Cardiac fibroblast (primary cell): ENCODE results near the gene RAB11FIP4.

Source experiments
- DNase-seq, 2 donors: peaks; one replicate each; pipeline versions ENCODE4 v3.0.0 to v3.0.0-alpha.2; 2010; ENCODE audit warnings: low read depth in 2 of 2
- H3K4me3 ChIP-seq, 2 donors: replicated peaks in 1 of 2; 1 replicate in 1 of 2; 2 replicates in 1 of 2; pipeline ENCODE4 v1.5.1; 2011; ENCODE audit warnings: low read depth in 2 of 2, low read length in 2 of 2, mild to moderate bottlenecking in 2 of 2, moderate library complexity in 1 of 2
- TF ChIP-seq, protein P1 (sequence below): IDR thresholded peaks from one replicate; pipeline ENCODE4 v1.5.1; 2011; ENCODE audit warnings: low read depth, mild to moderate bottlenecking, low read length, inconsistent platforms

The RAB11FIP4 gene

DNA sequence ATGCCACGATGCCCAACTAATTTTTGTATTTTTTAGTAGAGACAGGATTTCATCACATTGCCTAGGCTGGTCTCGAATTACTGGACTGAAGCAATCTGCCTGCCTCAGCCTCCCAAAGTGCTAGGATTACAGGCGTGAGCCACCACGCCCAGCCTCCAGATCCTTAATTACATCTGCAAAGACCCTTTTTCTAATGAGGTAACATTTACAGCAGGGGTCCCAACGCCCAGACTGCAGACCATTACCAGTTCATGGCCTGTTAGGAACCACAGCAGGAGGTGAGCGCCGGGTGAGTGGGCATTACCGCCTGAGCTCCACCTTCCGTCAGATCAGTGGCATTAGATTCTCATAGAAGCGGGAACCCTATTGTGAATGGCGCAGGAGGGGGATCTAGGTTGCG lies 4.0 kb upstream of the RAB11FIP4 start:
- TF ChIP-seq, protein P1, sequence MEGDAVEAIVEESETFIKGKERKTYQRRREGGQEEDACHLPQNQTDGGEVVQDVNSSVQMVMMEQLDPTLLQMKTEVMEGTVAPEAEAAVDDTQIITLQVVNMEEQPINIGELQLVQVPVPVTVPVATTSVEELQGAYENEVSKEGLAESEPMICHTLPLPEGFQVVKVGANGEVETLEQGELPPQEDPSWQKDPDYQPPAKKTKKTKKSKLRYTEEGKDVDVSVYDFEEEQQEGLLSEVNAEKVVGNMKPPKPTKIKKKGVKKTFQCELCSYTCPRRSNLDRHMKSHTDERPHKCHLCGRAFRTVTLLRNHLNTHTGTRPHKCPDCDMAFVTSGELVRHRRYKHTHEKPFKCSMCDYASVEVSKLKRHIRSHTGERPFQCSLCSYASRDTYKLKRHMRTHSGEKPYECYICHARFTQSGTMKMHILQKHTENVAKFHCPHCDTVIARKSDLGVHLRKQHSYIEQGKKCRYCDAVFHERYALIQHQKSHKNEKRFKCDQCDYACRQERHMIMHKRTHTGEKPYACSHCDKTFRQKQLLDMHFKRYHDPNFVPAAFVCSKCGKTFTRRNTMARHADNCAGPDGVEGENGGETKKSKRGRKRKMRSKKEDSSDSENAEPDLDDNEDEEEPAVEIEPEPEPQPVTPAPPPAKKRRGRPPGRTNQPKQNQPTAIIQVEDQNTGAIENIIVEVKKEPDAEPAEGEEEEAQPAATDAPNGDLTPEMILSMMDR: no peak
- no peak overlapping the region for H3K4me3 ChIP-seq
- DNase-seq: no peak

DNA sequence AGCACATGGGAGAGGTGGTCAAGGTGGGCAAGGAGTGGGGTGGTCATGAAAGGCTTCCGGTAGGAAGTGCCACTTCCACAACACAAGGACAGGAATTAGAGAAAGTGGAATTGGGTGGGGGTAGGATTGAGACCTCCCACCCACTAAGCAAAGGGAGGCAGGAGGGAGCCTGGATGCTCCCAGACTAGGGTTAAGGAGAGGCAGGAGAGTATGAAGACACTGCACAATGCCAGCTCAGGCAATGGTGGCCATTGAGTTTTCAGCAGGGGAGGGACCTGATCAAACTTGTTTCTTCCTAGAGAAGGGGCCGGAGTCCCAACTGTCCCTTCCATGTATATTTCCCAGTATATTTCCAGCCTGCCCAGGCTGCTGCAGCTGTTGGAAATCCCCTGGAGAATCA lies 3.1 kb upstream of the RAB11FIP4 start:
- no peak for DNase-seq
- H3K4me3 ChIP-seq: no peak overlapping the region
- TF ChIP-seq, protein P1: no peak

DNA sequence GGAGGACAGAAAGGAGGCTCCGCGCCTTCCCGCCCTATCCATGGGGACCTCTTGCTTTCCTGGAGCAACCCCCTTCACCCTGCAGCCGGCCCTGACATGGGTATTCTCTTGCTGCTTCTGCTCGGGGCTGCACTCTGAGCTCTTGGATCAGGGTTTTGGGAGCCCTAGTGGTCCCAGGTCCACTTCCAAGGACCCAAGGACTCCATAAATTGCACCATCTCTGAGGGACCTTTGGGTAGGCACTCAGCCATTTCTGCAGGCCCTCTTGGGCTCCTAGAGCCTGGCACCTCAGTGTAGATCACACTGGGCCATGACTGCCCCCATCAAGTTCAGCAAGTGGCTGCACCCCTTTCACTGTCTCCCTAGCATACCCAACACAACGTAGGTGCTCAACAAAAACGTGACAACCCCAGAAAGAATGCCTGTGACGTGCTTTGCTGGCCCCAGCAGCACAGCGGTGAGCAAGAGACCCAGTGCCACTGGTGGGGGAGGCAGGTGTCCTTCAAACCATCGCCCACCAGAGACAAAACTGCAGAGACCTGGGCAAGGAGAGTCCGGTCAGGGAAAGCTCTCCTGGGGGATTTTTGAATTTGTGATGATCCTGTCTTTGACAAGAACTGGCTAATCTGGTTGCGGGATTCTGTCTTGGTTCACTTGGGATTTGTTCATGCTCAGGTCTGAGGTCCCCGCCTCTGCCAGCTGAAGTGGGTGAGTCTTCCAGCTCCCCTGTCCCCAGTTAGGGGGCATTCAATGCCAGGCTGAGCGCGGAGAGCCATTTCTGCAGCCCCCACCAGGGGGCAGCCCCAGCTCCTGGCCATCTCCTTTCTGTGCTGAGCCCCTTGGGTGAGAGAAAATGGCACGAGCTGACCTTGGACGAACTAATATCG lies 2.5 kb upstream of the RAB11FIP4 start:
- H3K4me3 ChIP-seq: no peak overlapping the region
- TF ChIP-seq, protein P1: peak; percentile 79
- DNase-seq: peak in 1 of 2 donors; percentile 16

DNA sequence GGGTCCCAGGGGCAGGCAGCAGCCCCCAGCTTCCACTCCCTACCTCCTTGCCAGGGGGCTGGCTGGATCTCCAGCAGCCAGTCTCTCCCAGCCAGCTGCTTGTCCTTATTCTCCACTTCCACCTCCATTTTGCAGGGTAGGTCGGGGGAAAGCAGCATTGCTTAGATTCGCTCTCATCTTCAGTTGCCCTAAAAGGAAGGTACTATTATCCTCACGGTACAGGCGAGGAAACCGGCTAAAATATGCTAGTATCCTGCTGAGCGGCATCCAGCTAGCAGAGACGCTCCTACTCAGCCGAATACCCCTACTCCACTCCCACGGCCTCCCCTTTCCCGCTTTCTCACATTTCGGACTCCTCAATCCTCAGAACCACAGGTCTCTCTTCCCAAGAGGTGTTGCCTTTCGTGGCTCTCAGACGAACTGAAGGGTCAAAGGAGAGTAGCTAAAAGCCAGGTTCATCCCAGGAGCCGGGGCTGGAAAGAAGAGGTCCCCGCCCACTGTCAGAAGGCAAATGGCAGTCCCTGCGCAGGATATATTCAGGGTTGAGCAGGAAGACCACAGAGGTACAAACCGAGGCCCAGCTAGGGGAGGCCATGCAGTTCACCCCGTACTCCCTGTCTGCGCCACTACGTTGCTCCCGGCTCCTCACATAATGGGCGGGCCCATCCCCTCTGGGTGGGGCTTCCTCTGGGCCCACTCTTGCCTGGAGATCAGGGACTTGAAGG lies 1.7 kb upstream of the RAB11FIP4 start:
- H3K4me3 ChIP-seq: no peak overlapping the region
- no peak for DNase-seq
- TF ChIP-seq, protein P1: no peak

DNA sequence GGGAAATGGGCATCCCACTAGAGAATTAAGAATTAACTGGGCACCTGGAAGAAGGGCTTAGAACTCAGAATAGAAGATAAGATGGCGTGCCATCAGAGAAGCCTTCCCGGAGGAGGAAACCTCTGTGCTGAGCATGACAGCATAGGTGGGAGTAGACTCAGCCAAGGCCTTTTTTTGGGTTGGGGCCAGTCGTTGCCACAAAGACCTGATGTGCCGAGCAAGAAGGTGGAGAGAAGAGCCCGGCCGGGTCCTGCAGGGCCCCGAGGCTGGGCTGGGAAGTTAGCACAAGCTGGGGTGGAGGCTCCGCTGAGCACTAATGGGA lies 1.1 kb upstream of the RAB11FIP4 start:
- TF ChIP-seq, protein P1: no peak
- no peak overlapping the region for H3K4me3 ChIP-seq
- DNase-seq: no peak

DNA sequence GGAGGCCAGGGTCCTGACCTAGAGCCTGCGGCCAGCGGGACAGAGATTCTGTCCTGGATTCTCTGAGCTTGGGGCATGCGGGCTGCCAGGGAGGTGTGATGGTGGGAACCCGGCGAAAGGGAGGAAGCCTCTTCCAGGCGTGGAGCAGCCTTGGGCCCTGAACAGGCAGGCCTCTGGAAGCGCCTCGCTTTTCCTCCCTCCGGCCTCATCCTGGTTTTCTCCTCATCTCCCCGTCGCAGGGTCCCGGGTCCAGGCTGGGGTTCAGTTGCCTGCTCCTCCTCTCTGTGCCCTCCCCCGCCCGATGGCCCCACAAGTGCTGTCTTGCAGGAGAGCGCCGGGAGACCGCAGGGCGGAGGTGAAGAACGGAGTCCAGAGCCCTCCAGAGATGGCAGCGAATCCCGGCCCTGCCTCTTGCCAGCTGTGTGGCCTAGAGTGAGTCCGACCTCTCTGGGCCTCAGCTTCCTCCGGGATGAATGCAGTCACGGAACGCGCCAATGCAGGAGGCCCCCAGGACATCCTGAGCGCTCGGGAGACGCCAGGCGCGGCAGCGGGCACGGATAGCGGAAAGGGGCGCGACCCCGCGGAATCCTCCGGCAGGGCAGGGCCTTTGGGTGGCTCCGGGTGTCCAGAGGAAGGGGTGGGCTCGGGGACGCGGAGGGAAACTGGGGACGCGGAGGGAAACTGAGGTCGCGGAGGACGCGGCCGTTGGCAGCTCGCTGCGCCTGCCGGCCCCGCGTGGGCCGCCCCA lies 553 bp upstream of the RAB11FIP4 start:
- peak overlapping the region in 1 of 2 donors; percentile 34 for H3K4me3 ChIP-seq
- DNase-seq: no peak
- TF ChIP-seq, protein P1: no peak
